K562 (cell line): ENCODE measurements around the gene MTHFD2. TPM values are rescaled to one million over a fixed set of nuclear protein-coding genes. Genes with fewer than 3 reads are reported as not detected.
A peak's percentile ranks its signal among the peaks of the same experiment; 100 is the strongest.

ENCODE experiments used
- ATAC-seq: fragments of 200-7000 bp; cut with Tn5 transposase; 3 replicates; pipeline ENCODE4 v1.9.1; 2020; ENCODE audit warnings: moderate library complexity
- BruUV-seq: library from RNA; stranded (reverse); fragments of 400-500 nt; replicated peaks from 2 replicates; lab custom pipeline; 2021; lab: Mats Ljungman, UMichigan
- CTCF ChIA-PET: fragments of 300-600 bp; formaldehyde crosslinking; extraction: SDS; loops from one replicate; lab custom pipeline; 2021; ENCODE audit warnings: low intra/inter-chr PET ratio; lab: Yijun Ruan, JAX
- POLR2A ChIA-PET: fragments of 300-600, 350-650 bp; sonication (Branson Sonifier 250); formaldehyde crosslinking; extraction: SDS; loops from one replicate; lab custom pipeline; 2021; ENCODE audit warnings: antibody characterized with exemption, inconsistent platforms; lab: Yijun Ruan, JAX
- DNase-seq, 4 experiments: peaks; one replicate each; pipeline versions ENCODE4 v3.0.0 to v3.0.0-alpha.2; 2011 to 2018; ENCODE audit warnings: low spot score in 3 of 4, mixed read lengths in 3 of 4; ENCODE audit errors: extremely low read depth in 1 of 4
- FAIRE-seq: peaks from 2 replicates; lab custom pipeline; 2011; peaks lifted over from hg19 to GRCh38; lab: Jason Lieb, UNC
- H2AFZ ChIP-seq: 2 replicates; pipeline ENCODE4 v1.6.0; 2011; ENCODE audit warnings: low read depth, low read length, control low read depth, inconsistent platforms
- H3K27ac ChIP-seq: fragments of 200-600 bp; 3 replicates; pipeline ENCODE4 v1.8.0; 2011; ENCODE audit warnings: low read depth, mild to moderate bottlenecking, control low read depth, inconsistent platforms, low read length, moderate library complexity, mixed read lengths; ENCODE audit errors: extremely low read depth
- H3K27me3 ChIP-seq, 2 experiments: fragments of 300-600 bp in 1 of 2; 2 replicates in 1 of 2; 3 replicates in 1 of 2; pipeline versions ENCODE4 v1.6.0 to v1.8.0; 2011; ENCODE audit warnings: inconsistent platforms in 2 of 2, low read length in 2 of 2, mild to moderate bottlenecking in 1 of 2, mixed read lengths in 1 of 2, moderate library complexity in 1 of 2; ENCODE audit not compliant: control insufficient read depth in 2 of 2, insufficient read depth in 2 of 2
- H3K36me3 ChIP-seq: fragments of 300-600 bp; 3 replicates; pipeline ENCODE4 v1.8.0; 2011; ENCODE audit warnings: mild to moderate bottlenecking, low read length, inconsistent platforms; ENCODE audit not compliant: control insufficient read depth, insufficient read depth
- H3K4me1 ChIP-seq, 2 experiments: fragments of 200-600 bp in 1 of 2; replicated peaks in 1 of 2; 2 replicates in 1 of 2; 3 replicates in 1 of 2; pipeline versions ENCODE4 v1.5.1 to v1.8.0; 2011; ENCODE audit warnings: inconsistent platforms in 2 of 2, low read length in 2 of 2, mild to moderate bottlenecking in 1 of 2, mixed read lengths in 1 of 2, moderate library complexity in 1 of 2; ENCODE audit not compliant: control insufficient read depth in 2 of 2, insufficient read depth in 2 of 2
- H3K4me2 ChIP-seq: 2 replicates; pipeline ENCODE4 v1.6.1; 2011; ENCODE audit warnings: low read length, control low read depth, inconsistent platforms, mixed read lengths; ENCODE audit not compliant: insufficient read depth
- H3K4me3 ChIP-seq: fragments of 200-600 bp; sonication (generic), shearing (Covaris generic); 2 replicates; pipeline ENCODE4 v1.5.1; 2016; ENCODE audit warnings: control low read depth, inconsistent platforms
- H3K79me2 ChIP-seq: fragments of 200-600 bp; 3 replicates; pipeline ENCODE4 v1.8.0; 2011; ENCODE audit warnings: low read length, inconsistent platforms; ENCODE audit not compliant: control insufficient read depth, insufficient read depth
- H3K9ac ChIP-seq, 2 experiments: 2 replicates each; pipeline versions ENCODE4 v1.6.0 to v1.6.1; 2011; ENCODE audit warnings: low read depth in 2 of 2, low read length in 2 of 2, control low read depth in 1 of 2, inconsistent platforms in 1 of 2, mild to moderate bottlenecking in 1 of 2, mixed read lengths in 1 of 2; ENCODE audit not compliant: insufficient read depth in 1 of 2
- H3K9me1 ChIP-seq: one replicate; pipeline ENCODE4 v1.6.0; 2011; ENCODE audit warnings: inconsistent platforms, mild to moderate bottlenecking, low read length, moderate library complexity; ENCODE audit not compliant: control insufficient read depth, insufficient read depth
- H3K9me3 ChIP-seq: replicated peaks from 2 replicates; pipeline ENCODE4 v1.5.1; 2011; ENCODE audit warnings: low read depth, low read length, inconsistent platforms; ENCODE audit not compliant: control insufficient read depth, insufficient read depth
- H4K20me1 ChIP-seq: replicated peaks from 2 replicates; pipeline ENCODE4 v1.6.1; 2011; ENCODE audit warnings: low read length, inconsistent platforms, mixed read lengths; ENCODE audit not compliant: control insufficient read depth, insufficient read depth
- ATF3 ChIP-seq, 2 experiments: fragments of 450-650 bp in 1 of 2; sonication (generic) in 1 of 2; formaldehyde crosslinking in 1 of 2; IDR thresholded peaks in 1 of 2; conservative IDR thresholded peaks in 1 of 2; 2 replicates each; pipeline versions ENCODE4 v1.6.1 to v1.8.1; 2016 to 2023; ENCODE audit warnings: mild to moderate bottlenecking in 2 of 2, moderate library complexity in 2 of 2, inconsistent platforms in 1 of 2, missing genetic modification reagents in 1 of 2
- ZNF764 ChIP-seq: fragments of 250-450 bp; sonication (Bioruptor Pico); IDR thresholded peaks from 2 replicates; pipeline ENCODE4 v1.4.0; 2020; ENCODE audit warnings: low read depth, mild to moderate bottlenecking, moderate library complexity
- ZSCAN29 ChIP-seq: fragments of 450-650 bp; IDR thresholded peaks from 2 replicates; pipeline ENCODE4 v1.6.1; 2017
- WGBS: fragments of 100-300 bp; shearing (Covaris generic); methylation state at CpG from one replicate; pipeline ENCODE4 v1.1.6; 2016; ENCODE audit warnings: low coverage, mixed read lengths; ENCODE audit not compliant: insufficient coverage; ENCODE audit errors: missing lambda C conversion rate; 5-methylcytosine and 5-hydroxymethylcytosine counted together
- in situ Hi-C: fragments of 300-500 bp; cut with MboI; formaldehyde crosslinking; loops from 4 replicates; pipeline ENCODE4 v1.15.0; 2018; ENCODE audit warnings: inconsistent platforms, mixed read lengths
- intact Hi-C: fragments of 100-400 bp; cut with micrococcal nuclease; formaldehyde crosslinking; loops from 2 replicates; pipeline ENCODE4 v1.14.2; 2022
- polyA plus RNA-seq, 8 experiments: library from polyadenylated mRNA; depleted of rRNA in 4 of 8; stranded (reverse) in 5 of 8; unstranded in 3 of 8; fragments of >200 nt; fragmentation: Nextera tagmentation in 2 of 8; fragmentation: Illumina TruSeq in 1 of 8; extraction: Ambion mirVana in 2 of 8; extraction: Trizol in 1 of 8; gene quantifications; 2 replicates each; pipeline versions ENCODE4 v1.2.1 to v1.2.3, GENCODE V29; 2011 to 2014; ENCODE audit warnings: inconsistent platforms in 1 of 8, missing spikeins in 1 of 8
- total RNA-seq, 7 experiments: library from RNA; depleted of rRNA in 6 of 7; stranded (reverse); fragments of >200 nt in 6 of 7; fragmentation: Illumina TruSeq in 2 of 7; extraction: Trizol in 2 of 7; gene quantifications; 2 replicates each; pipeline versions ENCODE4 v1.2.1 to v1.2.3, GENCODE V29; 2011 to 2021; ENCODE audit warnings: low replicate concordance in 1 of 7

MTHFD2 gene
- total and polyA plus RNA-seq, 9 of the 15 experiments (the other 6 are each of a cell fraction or from before 2014, with no cell fraction given), result 113 to 520 (median 234) TPM

- no TSS peak for BruUV-seq
- DNase-seq (no peak), FAIRE-seq (no peak), ATAC-seq (no peak)
- 0 out of 2 replicates have a peak, but pooled peaks have one; percentile 38 for TF ChIP-seq ZSCAN29
- 0 out of 2 replicates have a peak, but pooled peaks have one; percentile 52 for TF ChIP-seq ATF3 (IDR thresholded peaks at IDR 0.05)
- TF ChIP-seq ATF3 (CRISPR knock-in tag; conservative IDR thresholded peaks at IDR 0.05), result no peak
- TF ChIP-seq ZNF764, result no peak
- H3K9me1 ChIP-seq, result no peaks in the 10 kb centered on the region
- 6% methylated on average over 9 of the region's 9 CpGs for WGBS
- peaks cover 11 to 47% of the 10 kb centered on the region in 2 experiments; a peak in 4 of 5 replicates for H3K27me3 ChIP-seq
- no peak overlapping the region for H3K4me2 ChIP-seq
- peaks cover 3 to 6% of the 10 kb centered on the region in 2 experiments; a peak in 3 of 5 replicates for H3K4me1 ChIP-seq
- no peak overlapping the region for H3K9ac ChIP-seq
- H2AFZ ChIP-seq, result no peak overlapping the region
- in situ Hi-C loops, result no loop called here
- CTCF ChIA-PET, result interaction anchor here (0.7 to 0.9 kb wide), 2 partner anchors 81 to 301 kb away, joined by 3 to 4 read pairs; partner anchors contain the start of gene LOXL3
- no peaks in the 10 kb centered on the region for H3K9me3 ChIP-seq
- intact Hi-C loops, result loop anchor here (5.0 to 10.0 kb wide), 4 partner anchors 139 to 428 kb away; partner anchors contain the start of gene STAMBP
- POLR2A ChIA-PET, result interaction anchor here (0.9 kb wide), 2 partner anchors 16 to 106 kb away, joined by 3 to 4 read pairs; no protein-coding TSS in a partner anchor
- H3K36me3 ChIP-seq, result no peaks in the 10 kb centered on the region
- H3K27ac ChIP-seq, result no peak overlapping the region
- no peak overlapping the region for H3K4me3 ChIP-seq
- H3K79me2 ChIP-seq, result no peaks in the 10 kb centered on the region
- H4K20me1 ChIP-seq, result 0 out of 2 replicates have a peak, but pooled peaks cover 6% of the 10 kb centered on the region
Observed at GRCh38 chr2:74252862-74253261, 54.4 kb downstream of the MTHFD2 start.
